Ascending aorta (tissue), 2 donors: ENCODE measurements around the gene GMEB2. TPM values are rescaled to one million over a fixed set of nuclear protein-coding genes. Genes with fewer than 3 reads are reported as not detected.
A peak's percentile ranks its signal among the peaks of the same experiment; 100 is the strongest.
"Not testable (repeated sequence)": the region's sequence is repeated elsewhere in the genome, so short reads cannot be mapped to it uniquely, and the experiment has no call there.

Experiments used
- DNase-seq, 2 donors: peaks; one replicate each; pipeline ENCODE4 v3.0.0-alpha.2; 2019; ENCODE audit warnings: low spot score in 2 of 2
- H3K27ac ChIP-seq, 2 donors: fragments of 200-600 bp; sonication (generic); one replicate each; pipeline ENCODE4 v1.5.1; 2016 to 2017; ENCODE audit warnings: mild to moderate bottlenecking in 1 of 2
- H3K27me3 ChIP-seq: fragments of 200-600 bp; sonication (generic); one replicate; pipeline ENCODE4 v1.5.1; 2017
- H3K36me3 ChIP-seq, 2 donors: fragments of 200-600 bp; sonication (generic); one replicate each; pipeline ENCODE4 v1.5.1; 2016
- H3K4me1 ChIP-seq, 2 donors: fragments of 200-600 bp; sonication (generic); one replicate each; pipeline ENCODE4 v1.5.1; 2016 to 2017; ENCODE audit warnings: mild to moderate bottlenecking in 1 of 2
- H3K4me3 ChIP-seq, 2 donors: fragments of 200-600 bp; sonication (generic); one replicate each; pipeline ENCODE4 v1.5.1; 2016 to 2017; ENCODE audit warnings: mild to moderate bottlenecking in 1 of 2
- H3K9me3 ChIP-seq, 2 donors: fragments of 200-600 bp; sonication (generic); one replicate each; pipeline ENCODE4 v1.5.1; 2016
- intact Hi-C: fragments of 100-400 bp; cut with DNase I; formaldehyde crosslinking; loops from one replicate; pipeline ENCODE4 v1.15.1; 2023
- total RNA-seq: library from RNA; depleted of rRNA; stranded (reverse); fragments of >200 nt; gene quantifications from one replicate; pipeline ENCODE4 v1.1.0, GENCODE V29; 2016
- TF ChIP-seq, protein P1 (sequence below), 3 experiments: fragments of 200-600 bp in 2 of 3; fragments of 450-650 bp in 1 of 3; sonication (generic) in 2 of 3; IDR thresholded peaks; one replicate each; pipeline ENCODE4 v1.5.1; 2016 to 2019; ENCODE audit warnings: antibody characterized with exemption in 3 of 3, mild to moderate bottlenecking in 1 of 3, moderate library complexity in 1 of 3

GMEB2 gene
- total RNA-seq, 1 donor from 2014 or later: 14.0 TPM

DNA sequence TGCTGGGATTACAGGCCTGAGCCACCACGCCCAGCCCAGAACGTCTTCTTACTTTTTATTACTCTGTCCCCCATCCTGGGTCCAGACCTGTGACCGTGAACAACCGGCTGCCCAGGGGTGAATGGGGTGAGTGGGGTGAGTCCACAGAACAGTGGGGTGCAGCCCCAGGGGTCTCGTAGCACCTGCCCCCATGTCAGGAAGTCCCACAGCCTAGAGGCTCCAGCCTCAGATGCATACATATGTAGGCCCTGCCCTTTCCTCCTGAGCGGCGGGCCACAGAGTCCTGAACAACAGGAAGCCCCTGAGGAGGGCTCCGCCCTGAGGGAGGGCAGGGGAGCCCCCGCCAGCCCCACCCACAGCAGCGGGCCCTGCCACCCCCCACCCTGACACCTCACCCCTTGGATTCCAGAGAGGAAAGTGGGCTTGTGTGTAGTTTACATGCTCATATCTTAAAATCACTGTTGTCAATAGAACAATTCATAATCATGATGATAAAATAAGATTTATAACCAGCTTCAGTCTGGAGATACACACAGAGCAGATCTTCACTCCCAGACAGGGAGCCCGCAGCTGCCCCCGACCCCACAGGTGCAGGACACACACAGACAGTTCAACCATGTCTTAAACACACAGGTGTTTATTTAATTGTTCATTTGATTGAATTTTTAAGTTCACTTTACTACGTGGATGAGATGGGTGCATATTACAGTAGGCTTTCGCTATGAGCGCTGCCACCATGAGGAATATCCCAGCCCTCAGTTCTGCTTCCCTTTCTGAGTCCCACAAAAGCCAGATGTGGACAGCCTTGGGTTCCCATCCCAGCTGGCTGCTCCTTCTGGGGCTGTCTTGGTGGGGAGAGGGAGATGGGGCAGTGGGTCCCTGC, 12.4 kb upstream of the GMEB2 start:
- Histone ChIP-seq H3K27me3 (no peaks in the 10 kb centered on the region), H3K36me3 (no peaks in the 10 kb centered on the region), H3K9me3 (no peaks in the 10 kb centered on the region), H3K4me1 (peaks cover 6 to 7% of the 10 kb centered on the region in 2 donors), H3K27ac (peak overlapping the region in 1 of 2 donors; percentile 40), H3K4me3 (no peak overlapping the region)
- intact Hi-C loops: loop anchor here (5.0 kb wide), 1 partner anchor 408 kb away; the partner anchor contains the start of gene SOX18
- TF ChIP-seq, protein P1, sequence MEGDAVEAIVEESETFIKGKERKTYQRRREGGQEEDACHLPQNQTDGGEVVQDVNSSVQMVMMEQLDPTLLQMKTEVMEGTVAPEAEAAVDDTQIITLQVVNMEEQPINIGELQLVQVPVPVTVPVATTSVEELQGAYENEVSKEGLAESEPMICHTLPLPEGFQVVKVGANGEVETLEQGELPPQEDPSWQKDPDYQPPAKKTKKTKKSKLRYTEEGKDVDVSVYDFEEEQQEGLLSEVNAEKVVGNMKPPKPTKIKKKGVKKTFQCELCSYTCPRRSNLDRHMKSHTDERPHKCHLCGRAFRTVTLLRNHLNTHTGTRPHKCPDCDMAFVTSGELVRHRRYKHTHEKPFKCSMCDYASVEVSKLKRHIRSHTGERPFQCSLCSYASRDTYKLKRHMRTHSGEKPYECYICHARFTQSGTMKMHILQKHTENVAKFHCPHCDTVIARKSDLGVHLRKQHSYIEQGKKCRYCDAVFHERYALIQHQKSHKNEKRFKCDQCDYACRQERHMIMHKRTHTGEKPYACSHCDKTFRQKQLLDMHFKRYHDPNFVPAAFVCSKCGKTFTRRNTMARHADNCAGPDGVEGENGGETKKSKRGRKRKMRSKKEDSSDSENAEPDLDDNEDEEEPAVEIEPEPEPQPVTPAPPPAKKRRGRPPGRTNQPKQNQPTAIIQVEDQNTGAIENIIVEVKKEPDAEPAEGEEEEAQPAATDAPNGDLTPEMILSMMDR (IDR thresholded peaks at IDR 0.05): no peak
- no peak for DNase-seq

DNA sequence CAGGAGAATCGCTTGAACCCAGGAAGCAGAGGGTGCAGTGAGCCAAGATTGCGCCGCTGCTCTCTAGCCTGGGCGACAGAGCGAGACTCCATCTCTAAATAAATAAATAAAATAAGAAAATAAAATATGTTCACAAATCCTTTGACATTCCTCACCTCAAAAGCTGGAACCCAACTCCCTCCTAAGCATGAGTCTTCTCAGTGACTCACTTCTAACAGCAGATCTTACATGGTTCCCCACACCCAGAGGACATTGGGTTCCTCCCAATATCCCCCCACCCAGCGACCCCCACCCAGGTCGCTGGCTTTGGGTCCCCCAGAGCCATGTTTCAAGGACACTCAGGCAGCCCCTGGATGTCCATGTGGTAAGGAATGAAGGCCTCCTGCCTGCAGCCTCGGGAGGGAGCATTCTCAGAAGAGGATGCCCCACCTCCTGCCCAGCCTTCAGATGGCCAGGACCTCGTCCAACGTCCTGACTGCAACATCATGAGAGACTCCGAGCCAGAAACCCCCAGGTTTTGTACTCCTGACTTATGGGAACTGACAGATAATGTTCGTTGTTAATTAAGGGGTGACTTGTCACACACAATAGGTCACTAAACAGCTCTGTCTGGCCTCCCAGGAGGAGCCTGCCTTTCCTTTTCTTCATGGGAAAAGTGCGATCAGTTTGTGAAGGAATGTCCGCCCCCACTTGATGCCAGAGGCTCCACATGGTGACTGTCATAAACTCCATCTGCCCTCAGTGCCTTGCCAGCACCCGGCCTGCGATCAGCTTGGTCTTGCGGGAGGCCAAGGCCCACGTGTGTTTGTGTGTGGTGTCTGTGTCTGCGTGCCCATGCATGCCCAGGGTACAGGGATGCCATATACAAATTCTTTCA, 10.1 kb upstream of the GMEB2 start:
- DNase-seq: no peak
- H3K27me3 ChIP-seq: no peaks in the 10 kb centered on the region
- H3K9me3 ChIP-seq: no peaks in the 10 kb centered on the region
- no peaks in the 10 kb centered on the region for H3K36me3 ChIP-seq
- TF ChIP-seq, protein P1 (IDR thresholded peaks at IDR 0.05): no peak
- no peak overlapping the region for H3K27ac ChIP-seq
- intact Hi-C loops: loop anchor here (5.0 kb wide), 1 partner anchor 410 kb away; the partner anchor contains the start of gene SOX18
- no peak overlapping the region for H3K4me3 ChIP-seq
- H3K4me1 ChIP-seq: no peaks in the 10 kb centered on the region

DNA sequence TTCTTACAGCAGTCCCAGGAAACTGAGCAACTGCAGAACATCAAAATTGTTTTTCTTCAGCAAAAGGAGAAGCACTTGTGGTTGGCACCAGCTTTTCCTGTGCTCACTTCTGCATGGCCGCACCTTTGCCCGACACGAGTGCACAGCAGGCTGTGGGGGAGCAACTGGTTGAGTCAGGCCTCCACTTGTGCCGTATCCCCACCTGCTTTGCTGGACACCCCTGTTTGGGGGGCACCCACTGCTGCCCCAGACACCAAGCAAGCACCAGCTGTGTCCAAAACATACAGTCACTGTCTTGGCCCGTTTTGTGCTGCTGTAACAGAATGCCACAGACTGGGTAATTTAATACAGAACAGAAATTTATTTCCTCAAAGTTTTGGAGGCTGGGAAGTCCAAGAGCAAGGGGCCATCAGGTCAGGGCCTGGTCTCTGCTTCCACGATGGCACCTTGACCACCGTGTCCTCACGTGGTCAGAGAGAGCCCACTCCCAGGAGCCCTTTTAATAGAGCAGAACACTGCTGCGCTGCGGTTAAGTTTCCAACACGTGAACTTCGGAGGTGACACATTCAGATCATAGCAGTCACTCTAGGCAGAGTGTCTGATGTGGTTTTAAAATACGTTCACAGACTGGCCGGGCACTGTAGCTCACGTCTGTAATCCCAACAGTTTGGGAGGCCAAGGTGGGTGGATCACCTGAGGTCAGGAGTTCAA, 8.7 kb upstream of the GMEB2 start:
- Histone ChIP-seq H3K4me3 (no peak overlapping the region), H3K36me3 (no peaks in the 10 kb centered on the region), H3K27ac (no peak overlapping the region), H3K4me1 (no peaks in the 10 kb centered on the region), H3K27me3 (no peaks in the 10 kb centered on the region), H3K9me3 (no peaks in the 10 kb centered on the region)
- DNase-seq: no peak
- TF ChIP-seq, protein P1 (IDR thresholded peaks at IDR 0.05): no peak
- intact Hi-C loops: loop anchor here (5.0 kb wide), 1 partner anchor 412 kb away; the partner anchor contains the start of gene SOX18

DNA sequence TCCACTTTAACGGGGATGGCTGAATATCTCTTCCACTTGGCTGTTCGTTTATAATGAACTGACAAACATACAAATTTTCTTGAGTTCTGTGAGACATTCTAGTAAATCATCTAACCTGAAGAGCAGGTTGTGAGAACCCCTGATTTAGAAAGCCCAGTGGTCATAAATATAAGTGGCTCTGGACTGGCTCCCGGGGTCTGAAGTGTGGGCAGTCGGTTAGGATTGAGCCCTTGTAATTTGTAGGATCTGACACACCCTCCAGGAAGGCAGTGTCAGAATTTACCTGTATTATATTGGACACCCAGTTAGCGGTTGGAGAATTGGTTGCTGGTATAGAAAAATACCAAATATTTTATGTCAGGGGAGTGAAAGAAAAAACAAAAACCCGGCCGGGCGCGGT, 6.8 kb upstream of the GMEB2 start:
- no peak overlapping the region for H3K4me3 ChIP-seq
- TF ChIP-seq, protein P1 (IDR thresholded peaks at IDR 0.05): no peak
- H3K9me3 ChIP-seq: no peaks in the 10 kb centered on the region
- H3K4me1 ChIP-seq: peaks cover 0 to under 1% of the 10 kb centered on the region in 2 donors
- no peak overlapping the region for H3K27ac ChIP-seq
- no peaks in the 10 kb centered on the region for H3K36me3 ChIP-seq
- H3K27me3 ChIP-seq: no peaks in the 10 kb centered on the region
- DNase-seq: no peak
- intact Hi-C loops: no loop called here

DNA sequence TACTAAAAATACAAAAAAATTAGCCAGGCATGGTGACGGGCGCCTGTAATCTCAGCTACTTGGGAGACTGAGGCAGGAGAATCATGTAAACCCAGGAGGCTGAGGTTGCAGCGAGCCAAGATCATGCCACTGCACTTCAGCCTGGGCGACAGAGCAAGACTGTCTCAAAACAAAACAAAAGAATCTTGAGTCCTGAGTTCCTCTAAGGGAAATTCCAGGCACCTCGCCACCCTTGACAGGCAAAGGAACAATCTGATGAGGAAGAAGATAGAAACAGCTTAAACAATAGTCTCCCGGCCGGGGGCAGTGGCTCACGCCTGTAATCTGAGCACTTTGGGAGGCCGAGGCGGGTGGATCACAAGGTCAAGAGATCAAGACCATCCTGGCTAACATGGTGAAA, 4.5 kb upstream of the GMEB2 start:
- H3K4me1 ChIP-seq, H3K27me3 ChIP-seq, intact Hi-C loops, H3K36me3 ChIP-seq, H3K4me3 ChIP-seq, H3K9me3 ChIP-seq, DNase-seq, H3K27ac ChIP-seq: not testable (repeated sequence)

DNA sequence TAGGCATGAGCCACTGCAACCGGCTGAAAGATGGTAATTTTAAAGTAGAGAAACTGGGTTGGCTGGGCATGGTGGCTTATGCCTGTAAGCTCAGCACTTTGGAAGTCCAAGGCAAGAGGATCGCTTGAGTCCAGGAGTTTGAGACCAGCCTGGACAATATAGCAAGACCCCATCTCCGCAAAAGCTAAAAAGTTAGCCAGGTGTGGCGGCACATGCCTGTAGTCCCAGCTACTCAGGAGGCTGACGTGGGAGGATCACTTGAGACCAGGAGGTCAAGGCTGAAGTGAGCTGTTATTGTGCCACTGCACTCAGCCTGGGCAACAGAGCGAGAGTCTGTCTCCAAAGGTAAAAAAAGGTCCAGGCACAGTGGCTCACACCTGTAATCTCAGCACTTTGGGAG, 4.1 kb upstream of the GMEB2 start:
- H3K27ac ChIP-seq, intact Hi-C loops, H3K4me3 ChIP-seq, H3K27me3 ChIP-seq, H3K9me3 ChIP-seq, H3K4me1 ChIP-seq, DNase-seq, H3K36me3 ChIP-seq: not testable (repeated sequence)
